LNCAP (cell line): ENCODE data around the gene CDC42EP4.

Experiments
- CTCF ChIP-seq: fragments of 450-650 bp; IDR thresholded peaks from 2 replicates; pipeline ENCODE4 v1.5.1; 2017; ENCODE audit warnings: mild to moderate bottlenecking

Gene CDC42EP4

GRCh38 chr17:73356561-73357170 is 44.9 kb upstream of the CDC42EP4 start:
- TF ChIP-seq CTCF: no peak

GRCh38 chr17:73354423-73355284 is 42.9 kb upstream of the CDC42EP4 start:
- TF ChIP-seq CTCF: no peak

GRCh38 chr17:73352261-73352660 is 40.5 kb upstream of the CDC42EP4 start:
- TF ChIP-seq CTCF: no peak

GRCh38 chr17:73351764-73352163 is 40.0 kb upstream of the CDC42EP4 start:
- no peak for TF ChIP-seq CTCF

DNA sequence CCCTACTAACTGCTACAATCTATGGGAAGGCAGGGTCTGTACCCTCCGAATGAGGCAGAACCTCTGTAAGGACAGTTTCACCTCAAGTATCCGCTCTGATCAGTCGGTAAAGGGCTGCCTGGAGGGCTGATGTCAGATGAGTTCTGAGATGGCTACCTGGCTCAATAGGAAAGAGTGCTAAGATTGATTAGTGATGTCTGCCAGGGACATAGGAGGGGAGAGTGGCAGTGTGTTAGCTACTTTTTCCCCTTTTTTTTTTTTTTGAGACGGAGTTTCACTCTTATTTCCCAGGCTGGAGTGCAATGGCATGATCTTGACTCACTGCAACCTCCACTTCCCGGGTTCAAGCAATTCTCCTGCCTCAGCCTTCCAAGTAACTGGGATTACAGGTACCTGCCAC is 39.1 kb upstream of the CDC42EP4 start:
- TF ChIP-seq CTCF: no peak

DNA sequence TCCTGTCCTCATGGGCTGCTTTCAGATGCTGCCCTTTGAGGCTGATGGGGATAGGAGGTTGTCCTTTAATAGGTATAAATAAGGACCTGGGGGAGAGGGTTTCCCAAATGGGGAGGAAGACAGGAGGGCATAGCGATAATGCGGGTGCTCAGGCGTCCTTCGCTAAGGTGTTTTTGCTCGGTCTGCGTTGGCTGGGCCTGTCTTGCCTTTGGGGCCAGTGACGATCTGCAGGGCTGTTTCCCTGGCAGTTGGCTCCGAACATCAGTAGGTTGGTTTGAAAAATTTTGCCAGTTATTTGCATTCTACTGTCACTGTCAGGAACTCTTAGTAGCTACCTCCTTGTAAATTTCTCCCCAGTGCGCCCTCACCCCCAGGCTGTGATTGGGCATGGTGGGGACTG is 37.8 kb upstream of the CDC42EP4 start:
- no peak for TF ChIP-seq CTCF

GRCh38 chr17:73349138-73349537 is 37.3 kb upstream of the CDC42EP4 start:
- no peak for TF ChIP-seq CTCF
